ENCODE results near the gene RBBP8.

- TF ChIP-seq, protein P1, sequence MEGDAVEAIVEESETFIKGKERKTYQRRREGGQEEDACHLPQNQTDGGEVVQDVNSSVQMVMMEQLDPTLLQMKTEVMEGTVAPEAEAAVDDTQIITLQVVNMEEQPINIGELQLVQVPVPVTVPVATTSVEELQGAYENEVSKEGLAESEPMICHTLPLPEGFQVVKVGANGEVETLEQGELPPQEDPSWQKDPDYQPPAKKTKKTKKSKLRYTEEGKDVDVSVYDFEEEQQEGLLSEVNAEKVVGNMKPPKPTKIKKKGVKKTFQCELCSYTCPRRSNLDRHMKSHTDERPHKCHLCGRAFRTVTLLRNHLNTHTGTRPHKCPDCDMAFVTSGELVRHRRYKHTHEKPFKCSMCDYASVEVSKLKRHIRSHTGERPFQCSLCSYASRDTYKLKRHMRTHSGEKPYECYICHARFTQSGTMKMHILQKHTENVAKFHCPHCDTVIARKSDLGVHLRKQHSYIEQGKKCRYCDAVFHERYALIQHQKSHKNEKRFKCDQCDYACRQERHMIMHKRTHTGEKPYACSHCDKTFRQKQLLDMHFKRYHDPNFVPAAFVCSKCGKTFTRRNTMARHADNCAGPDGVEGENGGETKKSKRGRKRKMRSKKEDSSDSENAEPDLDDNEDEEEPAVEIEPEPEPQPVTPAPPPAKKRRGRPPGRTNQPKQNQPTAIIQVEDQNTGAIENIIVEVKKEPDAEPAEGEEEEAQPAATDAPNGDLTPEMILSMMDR (IDR thresholded peaks at IDR 0.05) = no peak
- TF ChIP-seq EP300 (IDR thresholded peaks at IDR 0.05) (no peak), POLR2A (IDR thresholded peaks at IDR 0.05) (no peak)
These were observed 31.6 kb downstream of the RBBP8 start for GRCh38 chr18:22964722-22965121.

Data from stomach (tissue), 4 donors.